Glomerular endothelial cell (primary cell): ENCODE results near the gene PLPPR3. TPM values are rescaled to one million over a fixed set of nuclear protein-coding genes. Genes with fewer than 3 reads are reported as not detected.

Source experiments
- DNase-seq: peaks from one replicate; pipeline ENCODE4 v3.0.0-alpha.2; 2011; ENCODE audit warnings: low read depth, low spot score; ENCODE audit errors: extremely low read depth
- total RNA-seq: library from RNA; depleted of rRNA; stranded (reverse); fragments of >200 nt; gene quantifications from 2 replicates; pipeline ENCODE4 v1.2.3, GENCODE V29; 2015

Gene PLPPR3
- total RNA-seq, 1 donor from 2014 or later = 2.3 TPM

- DNase-seq = no peak
Observed at GRCh38 chr19:778910-779653, 42.7 kb downstream of the PLPPR3 start.

- DNase-seq = no peak
Observed at GRCh38 chr19:776549-776948, 45.2 kb downstream of the PLPPR3 start.

- DNase-seq = no peak
Observed at GRCh38 chr19:772730-773436, 48.9 kb downstream of the PLPPR3 start.

- no peak for DNase-seq
Observed at GRCh38 chr19:772063-772462, 49.7 kb downstream of the PLPPR3 start.

- no peak for DNase-seq
Observed at GRCh38 chr19:771332-771785, 50.4 kb downstream of the PLPPR3 start.

- DNase-seq = no peak
Observed at GRCh38 chr19:769616-770015, 52.1 kb downstream of the PLPPR3 start.

GRCh38 chr19:768424-768823 lies 53.3 kb downstream of the PLPPR3 start:
- DNase-seq = no peak

GRCh38 chr19:765179-765738 lies 56.5 kb downstream of the PLPPR3 start:
- DNase-seq = no peak

- no peak for DNase-seq
Observed at GRCh38 chr19:764301-764700, 57.5 kb downstream of the PLPPR3 start.

- no peak for DNase-seq
Observed at GRCh38 chr19:763869-764268, 57.9 kb downstream of the PLPPR3 start.

GRCh38 chr19:763181-763580 lies 58.6 kb downstream of the PLPPR3 start:
- no peak for DNase-seq

Other genes with a start within 250 kb of the PLPPR3 start
- 775 and 881 TPM in 2 replicates for gene BSG, start 249.4 kb downstream of the PLPPR3 start, total RNA-seq
- 1.1 and 2.0 TPM in 2 replicates for gene HCN2, start 232.1 kb downstream of the PLPPR3 start, total RNA-seq
- 30.0 and 56.7 TPM in 2 replicates for gene POLRMT, start 188.4 kb downstream of the PLPPR3 start, total RNA-seq
- gene FGF22, start 182.1 kb downstream of the PLPPR3 start, total RNA-seq = 0.35 TPM in 1 of 2 replicates, not detected in the other
- gene RNF126, start 158.7 kb downstream of the PLPPR3 start, total RNA-seq = 86.3 and 108 TPM in 2 replicates
- gene FSTL3, start 145.6 kb downstream of the PLPPR3 start, total RNA-seq = 171 and 280 TPM in 2 replicates
- 2.2 TPM in 1 of 2 replicates, not detected in the other for gene PRSS57, start 126.5 kb downstream of the PLPPR3 start, total RNA-seq
- gene PALM, start 113.0 kb downstream of the PLPPR3 start, total RNA-seq = 48.9 and 52.8 TPM in 2 replicates
- 0.18 and 1.0 TPM in 2 replicates for gene MISP, start 70.8 kb downstream of the PLPPR3 start, total RNA-seq
- 252 and 331 TPM in 2 replicates for gene PTBP1, start 24.5 kb downstream of the PLPPR3 start, total RNA-seq
- not detected in 2 replicates for gene AZU1, start 5.9 kb upstream of the PLPPR3 start, total RNA-seq
- not detected in 2 replicates for gene PRTN3, start 19.0 kb upstream of the PLPPR3 start, total RNA-seq
- not detected in 2 replicates for gene ELANE, start 30.3 kb upstream of the PLPPR3 start, total RNA-seq
- gene CFD, start 37.7 kb upstream of the PLPPR3 start, total RNA-seq = 0.24 and 1.2 TPM in 2 replicates
- 48.2 and 57.1 TPM in 2 replicates for gene MED16, start 71.2 kb upstream of the PLPPR3 start, total RNA-seq
- gene RNU6-9, start 71.5 kb upstream of the PLPPR3 start, total RNA-seq = not detected in 2 replicates
- gene R3HDM4, start 91.3 kb upstream of the PLPPR3 start, total RNA-seq = 63.2 and 75.7 TPM in 2 replicates
- gene KISS1R, start 95.4 kb upstream of the PLPPR3 start, total RNA-seq = 0.12 TPM in 1 of 2 replicates, not detected in the other
- gene ARID3A, start 104.1 kb upstream of the PLPPR3 start, total RNA-seq = 14.2 and 14.7 TPM in 2 replicates
- gene WDR18, start 162.4 kb upstream of the PLPPR3 start, total RNA-seq = 56.8 and 78.7 TPM in 2 replicates
- gene GRIN3B, start 178.5 kb upstream of the PLPPR3 start, total RNA-seq = 8.3 and 12.4 TPM in 2 replicates
- gene TMEM259, start 199.2 kb upstream of the PLPPR3 start, total RNA-seq = 167 and 260 TPM in 2 replicates
- gene RNU6-2, start 199.6 kb upstream of the PLPPR3 start, total RNA-seq = not detected in 2 replicates
- 271 and 285 TPM in 2 replicates for gene CNN2, start 204.7 kb upstream of the PLPPR3 start, total RNA-seq
- gene ABCA7, start 218.2 kb upstream of the PLPPR3 start, total RNA-seq = 11.8 and 13.3 TPM in 2 replicates
- gene ARHGAP45, start 245.2 kb upstream of the PLPPR3 start, total RNA-seq = 23.0 and 27.0 TPM in 2 replicates